ENCODE data around the gene HOTAIR. TPM values are rescaled to one million over a fixed set of nuclear protein-coding genes. Genes with fewer than 3 reads are reported as not detected.

The HOTAIR gene
- polyA plus RNA-seq, 3 donors: not detected

- Histone ChIP-seq H3K4me3 (replicated peaks in 1 of 3; ENCODE audit: low read depth in 2 of 3, low read length in 3 of 3) (no peak within 1 kb of the TSS), H4K20me1 (ENCODE audit: insufficient read depth, low read length) (no peaks in the 10 kb centered on the region), H3K36me3 (replicated peaks in 1 of 2; ENCODE audit: control insufficient read depth in 1 of 2, insufficient read depth in 2 of 2, low read length in 2 of 2) (no peaks in the 10 kb centered on the region), H2AFZ (ENCODE audit: insufficient read depth, low read depth, low read length, poor library complexity, severe bottlenecking) (peak within 1 kb of the TSS; percentile 13), H3K79me2 (ENCODE audit: insufficient read depth, low read length) (no peaks in the 10 kb centered on the region), H3K4me1 (ENCODE audit: control insufficient read depth in 1 of 2, insufficient read depth in 2 of 2, low read length in 2 of 2) (peaks cover 13 to 23% of the 10 kb centered on the region in 2 donors), H3K27ac (ENCODE audit: low read depth in 1 of 2, low read length in 2 of 2) (no peak within 1 kb of the TSS), H3K9me3 (replicated peaks in 1 of 2; ENCODE audit: control insufficient read depth in 1 of 2, insufficient read depth in 1 of 2, low read length in 2 of 2) (peaks cover 3 to 59% of the 10 kb centered on the region in 2 donors), H3K27me3 (ENCODE audit: control insufficient read depth in 2 of 2, insufficient read depth in 2 of 2, low read length in 2 of 2) (peaks cover 93 to 100% of the 10 kb centered on the region in 2 donors), H3K9ac (ENCODE audit: insufficient read depth, low read length, poor library complexity, severe bottlenecking) (no peak within 1 kb of the TSS), H3K4me2 (replicated peaks; ENCODE audit: extremely low read depth, low read length, poor library complexity, severe bottlenecking) (peak within 1 kb of the TSS; percentile 24)
- 3% methylated on average over 79 of the region's 87 CpGs for WGBS (ENCODE audit: insufficient coverage)
- TF ChIP-seq CTCF (IDR thresholded peaks at IDR 0.05): no peak
- H3K4me1 Mint-ChIP-seq: peaks cover 18% of the 10 kb centered on the region
- peaks cover 3 to 16% of the 10 kb centered on the region in 2 donors for H3K36me3 Mint-ChIP-seq
- H3K4me3 Mint-ChIP-seq: peak within 1 kb of the TSS in 1 of 2 donors; percentile 74
- H3K9me3 Mint-ChIP-seq: peaks cover 0 to 50% (median 22%) of the 10 kb centered on the region in 7 donors
- DNase-seq: no peak
- intact Hi-C loops (cut with micrococcal nuclease): no loop called here
- peaks cover 98 to 100% (median 100%) of the 10 kb centered on the region in 3 donors for H3K27me3 Mint-ChIP-seq (ENCODE audit: low read depth in 3 of 3)
- no peak within 1 kb of the TSS for H3K27ac Mint-ChIP-seq
These were observed 25.7 kb upstream of the HOTAIR start, which contains the start of gene HOXC9 for GRCh38 chr12:54000116-54001114. Gene HOXC9, plus strand, starts transcription at chr12:54000161. Its CDS starts 28 bp downstream, at chr12:54000189.

GRCh38 chr12:53999559-54000115, 24.9 kb upstream of the HOTAIR start:
- DNase-seq: no peak
- Mint-ChIP-seq H3K9me3 (peaks cover 0 to 57% (median 25%) of the 10 kb centered on the region in 7 donors), H3K36me3 (peaks cover 3 to 16% of the 10 kb centered on the region in 2 donors), H3K27ac (no peak overlapping the region), H3K4me1 (peaks cover 25% of the 10 kb centered on the region), H3K27me3 (ENCODE audit: low read depth in 3 of 3) (peaks cover 98 to 100% (median 100%) of the 10 kb centered on the region in 3 donors), H3K4me3 (peak overlapping the region in 1 of 2 donors; percentile 73)
- Histone ChIP-seq H3K27me3 (ENCODE audit: control insufficient read depth in 2 of 2, insufficient read depth in 2 of 2, low read length in 2 of 2) (peaks cover 94 to 100% of the 10 kb centered on the region in 2 donors), H3K4me2 (replicated peaks; ENCODE audit: extremely low read depth, low read length, poor library complexity, severe bottlenecking) (peak overlapping the region; percentile 24), H3K9ac (ENCODE audit: insufficient read depth, low read length, poor library complexity, severe bottlenecking) (no peak overlapping the region), H3K79me2 (ENCODE audit: insufficient read depth, low read length) (no peaks in the 10 kb centered on the region), H3K9me3 (replicated peaks in 1 of 2; ENCODE audit: control insufficient read depth in 1 of 2, insufficient read depth in 1 of 2, low read length in 2 of 2) (peaks cover 3 to 55% of the 10 kb centered on the region in 2 donors), H4K20me1 (ENCODE audit: insufficient read depth, low read length) (no peaks in the 10 kb centered on the region), H3K27ac (ENCODE audit: low read depth in 1 of 2, low read length in 2 of 2) (no peak overlapping the region), H3K4me1 (ENCODE audit: control insufficient read depth in 1 of 2, insufficient read depth in 2 of 2, low read length in 2 of 2) (peaks cover 15 to 30% of the 10 kb centered on the region in 2 donors), H3K4me3 (replicated peaks in 1 of 3; ENCODE audit: low read depth in 2 of 3, low read length in 3 of 3) (no peak overlapping the region), H2AFZ (ENCODE audit: insufficient read depth, low read depth, low read length, poor library complexity, severe bottlenecking) (no peak overlapping the region), H3K36me3 (replicated peaks in 1 of 2; ENCODE audit: control insufficient read depth in 1 of 2, insufficient read depth in 2 of 2, low read length in 2 of 2) (no peaks in the 10 kb centered on the region)
- intact Hi-C loops (cut with micrococcal nuclease): loop anchor here in 1 of 2 donors (5.0 kb wide), 1 partner anchor 47 kb away; the partner anchor contains the start of gene HOXC12
- WGBS (ENCODE audit: insufficient coverage): 3% methylated on average over 17 of the region's 35 CpGs
- TF ChIP-seq CTCF (IDR thresholded peaks at IDR 0.05): no peak
